ENCODE results near the gene SERPINA9. TPM values are rescaled to one million over a fixed set of nuclear protein-coding genes. Genes with fewer than 3 reads are reported as not detected.

SERPINA9 gene
- total and polyA plus RNA-seq, 8 donors = 1.1 TPM; not detected in 7

GRCh38 chr14:94447206-94447605 lies 28.8 kb downstream of the SERPINA9 start:
- H3K27me3 ChIP-seq = peaks cover 0 to 50% (median 0%) of the 10 kb centered on the region in 3 donors
- TF ChIP-seq POLR2A (IDR thresholded peaks at IDR 0.05) = no peak
- WGBS, 5 donors = 62 to 78% (median 68%) methylated on average over 3 of the region's 3 CpGs
- no peaks in the 10 kb centered on the region for H3K4me1 ChIP-seq
- no peak overlapping the region for H3K4me3 ChIP-seq
- no peak for DNase-seq
- H3K27ac ChIP-seq = no peak overlapping the region
- H3K36me3 ChIP-seq = no peaks in the 10 kb centered on the region
- intact Hi-C loops (cut with DNase I; ENCODE audit: low total_unique reads) = no loop called here
- H3K9me3 ChIP-seq = no peaks in the 10 kb centered on the region

GRCh38 chr14:94446126-94446525 lies 29.9 kb downstream of the SERPINA9 start:
- no peak for DNase-seq
- intact Hi-C loops (cut with DNase I; ENCODE audit: low total_unique reads) = no loop called here
- whole genome bisulfite sequencing, 5 donors = 73 to 84% (median 81%) methylated on average over 4 of the region's 4 CpGs
- Histone ChIP-seq H3K9me3 (no peaks in the 10 kb centered on the region), H3K27ac (no peak overlapping the region), H3K4me1 (no peaks in the 10 kb centered on the region), H3K36me3 (no peaks in the 10 kb centered on the region), H3K27me3 (peaks cover 0 to 50% (median 0%) of the 10 kb centered on the region in 3 donors), H3K4me3 (no peak overlapping the region)
- TF ChIP-seq CTCF (IDR thresholded peaks at IDR 0.05) = no peak
- TF ChIP-seq POLR2A (IDR thresholded peaks at IDR 0.05) = no peak
- TF ChIP-seq POLR2AphosphoS5 (IDR thresholded peaks at IDR 0.05) = no peak
- no peak for TF ChIP-seq EP300 (IDR thresholded peaks at IDR 0.05)

DNA sequence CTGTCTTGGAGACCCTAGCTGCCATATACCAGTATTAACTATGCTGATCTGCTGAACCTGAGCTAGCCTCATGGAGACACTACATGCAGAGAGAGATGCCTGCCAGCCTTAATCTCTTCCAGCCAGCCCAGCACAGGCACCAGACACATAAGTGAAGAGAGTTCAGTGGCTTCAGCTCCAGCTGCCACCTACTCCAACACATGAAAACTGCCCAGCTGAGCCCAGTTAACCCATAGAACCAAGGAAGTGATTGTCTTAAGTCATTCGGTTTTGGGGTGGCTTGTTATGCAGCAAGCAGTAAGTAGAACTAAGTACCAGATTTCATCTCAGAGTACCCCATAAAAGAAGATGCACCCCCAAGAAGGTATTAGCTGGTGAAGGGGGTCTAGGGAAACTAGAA lies 31.0 kb downstream of the SERPINA9 start:
- intact Hi-C loops (cut with DNase I; ENCODE audit: low total_unique reads) = no loop called here
- 67 to 90% (median 79%) methylated on average over 1 of the region's 1 CpG for WGBS, 5 donors
- no peak for TF ChIP-seq EP300 (IDR thresholded peaks at IDR 0.05)
- no peak for TF ChIP-seq CTCF (IDR thresholded peaks at IDR 0.05)
- TF ChIP-seq POLR2AphosphoS5 (IDR thresholded peaks at IDR 0.05) = no peak
- no peak for TF ChIP-seq POLR2A (IDR thresholded peaks at IDR 0.05)
- Histone ChIP-seq H3K36me3 (no peaks in the 10 kb centered on the region), H3K27me3 (peaks cover 0 to 44% (median 0%) of the 10 kb centered on the region in 3 donors), H3K4me3 (no peak overlapping the region), H3K4me1 (no peaks in the 10 kb centered on the region), H3K9me3 (no peaks in the 10 kb centered on the region), H3K27ac (no peak overlapping the region)
- no peak for DNase-seq

DNA sequence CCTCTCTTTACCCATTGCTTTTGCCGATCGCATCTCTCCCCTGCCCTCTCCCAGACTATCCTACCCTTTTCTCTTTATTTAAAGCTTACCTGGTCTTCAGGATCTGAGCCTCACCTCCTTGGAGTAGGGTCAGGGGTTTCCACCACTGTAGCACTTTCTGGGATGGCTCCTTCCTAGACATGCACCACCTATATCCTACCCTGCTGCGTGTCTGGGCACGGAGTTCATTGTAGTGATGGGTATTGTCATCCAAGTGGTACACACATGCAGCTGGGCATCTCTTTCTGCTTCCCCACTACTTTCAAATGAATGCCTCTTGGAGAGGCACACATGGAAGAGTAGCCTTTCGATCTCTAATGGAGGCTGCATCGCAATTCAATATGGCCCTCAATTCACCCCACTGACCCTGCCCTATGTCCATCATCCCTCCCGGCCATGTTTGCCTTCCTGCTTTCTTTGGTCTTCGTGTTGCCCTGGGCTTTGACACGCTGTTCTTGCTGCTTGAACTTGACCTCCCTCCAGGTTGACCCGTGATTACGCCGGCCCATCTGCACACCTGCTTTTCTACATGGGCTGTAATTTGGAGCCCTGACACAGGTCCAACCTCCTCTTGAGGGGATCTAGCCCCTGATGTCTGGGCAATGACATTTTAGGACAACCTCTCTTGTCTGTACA lies 34.3 kb downstream of the SERPINA9 start:
- H3K4me3 ChIP-seq = no peak overlapping the region
- intact Hi-C loops (cut with DNase I; ENCODE audit: low total_unique reads) = no loop called here
- 88 to 93% (median 90%) methylated on average over 12 of the region's 12 CpGs for WGBS, 5 donors
- H3K9me3 ChIP-seq = no peaks in the 10 kb centered on the region
- peaks cover 0 to 35% (median 0%) of the 10 kb centered on the region in 3 donors for H3K27me3 ChIP-seq
- no peak overlapping the region for H3K27ac ChIP-seq
- no peak for DNase-seq
- TF ChIP-seq POLR2A (IDR thresholded peaks at IDR 0.05) (no peak), CTCF (IDR thresholded peaks at IDR 0.05) (no peak), EP300 (IDR thresholded peaks at IDR 0.05) (no peak), POLR2AphosphoS5 (IDR thresholded peaks at IDR 0.05) (no peak)
- H3K4me1 ChIP-seq = no peaks in the 10 kb centered on the region
- no peaks in the 10 kb centered on the region for H3K36me3 ChIP-seq

DNA sequence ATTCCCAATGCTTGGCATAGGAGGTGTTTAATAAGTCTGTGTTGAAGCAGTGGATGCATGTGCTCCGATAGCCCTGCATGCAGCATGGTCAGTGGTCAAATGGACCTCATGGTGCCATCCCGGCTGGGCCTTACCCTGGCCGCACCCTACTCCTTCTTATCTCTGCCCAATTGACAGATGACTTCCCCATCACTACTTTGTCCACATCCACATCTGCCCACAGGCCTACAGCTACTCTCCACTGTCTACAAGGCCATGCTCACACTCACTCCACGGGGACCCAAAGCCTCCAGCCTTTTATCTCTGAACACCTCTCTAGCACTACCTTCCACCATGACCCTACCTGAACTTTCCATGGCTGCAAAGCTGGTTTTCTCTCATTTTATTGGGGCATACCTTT lies 34.9 kb downstream of the SERPINA9 start:
- TF ChIP-seq CTCF (IDR thresholded peaks at IDR 0.05) (no peak), EP300 (IDR thresholded peaks at IDR 0.05) (no peak), POLR2AphosphoS5 (IDR thresholded peaks at IDR 0.05) (no peak), POLR2A (IDR thresholded peaks at IDR 0.05) (no peak)
- Histone ChIP-seq H3K27ac (no peak overlapping the region), H3K4me1 (no peaks in the 10 kb centered on the region), H3K27me3 (peaks cover 0 to 30% (median 0%) of the 10 kb centered on the region in 3 donors), H3K36me3 (no peaks in the 10 kb centered on the region), H3K9me3 (no peaks in the 10 kb centered on the region), H3K4me3 (no peak overlapping the region)
- no peak for DNase-seq
- WGBS, 5 donors = 84 to 93% (median 91%) methylated on average over 4 of the region's 4 CpGs
- intact Hi-C loops (cut with DNase I; ENCODE audit: low total_unique reads) = no loop called here
